B cell (primary cell): ENCODE measurements around the gene PNMA8B. TPM values are rescaled to one million over a fixed set of nuclear protein-coding genes. Genes with fewer than 3 reads are reported as not detected.

Experiments used
- ATAC-seq: fragments of 200-7000 bp; cut with Tn5 transposase; one replicate; pipeline ENCODE4 v1.10.0; 2021; ENCODE audit warnings: low read depth, mild to moderate bottlenecking, moderate number of reproducible peaks, moderate library complexity
- CTCF ChIA-PET: fragments of 350-600 bp; sonication (Branson Sonifier 250); formaldehyde crosslinking; loops from one replicate; lab custom pipeline; 2021; ENCODE audit warnings: antibody characterized with exemption, inconsistent platforms; lab: Charles Lee
- POLR2A ChIA-PET: fragments of 350-600 bp; sonication (Branson Sonifier 250); formaldehyde crosslinking; loops from one replicate; lab custom pipeline; 2021; ENCODE audit warnings: antibody characterized with exemption; lab: Charles Lee
- DNase-seq: peaks from one replicate; pipeline ENCODE4 v3.0.0; 2013
- H2AFZ ChIP-seq: 2 replicates; pipeline ENCODE4 v1.6.1; 2012; ENCODE audit warnings: mild to moderate bottlenecking, low read depth, low read length; ENCODE audit not compliant: insufficient read depth, poor library complexity, severe bottlenecking
- H3K27ac ChIP-seq, 2 donors: 1 replicate in 1 of 2; 2 replicates in 1 of 2; pipeline ENCODE4 v1.5.1; 2012 to 2013; ENCODE audit warnings: low read length in 2 of 2, mild to moderate bottlenecking in 2 of 2, moderate library complexity in 1 of 2
- H3K27me3 ChIP-seq, 4 experiments: fragments of 200-600 bp in 1 of 4; sonication (generic) in 1 of 4; replicated peaks in 1 of 4; 1 replicate in 2 of 4; 2 replicates in 2 of 4; pipeline versions ENCODE4 v1.6.1 to v1.7.0; 2013 to 2016; ENCODE audit warnings: low read length in 3 of 4, mild to moderate bottlenecking in 2 of 4, mixed read lengths in 1 of 4, moderate library complexity in 1 of 4; ENCODE audit not compliant: insufficient read depth in 4 of 4, control insufficient read depth in 3 of 4; ENCODE audit errors: control extremely low read depth in 1 of 4
- H3K36me3 ChIP-seq, 2 experiments: replicated peaks in 1 of 2; 1 replicate in 1 of 2; 2 replicates in 1 of 2; pipeline versions ENCODE4 v1.6.1 to v1.7.1; 2013; ENCODE audit warnings: low read length in 1 of 2; ENCODE audit not compliant: insufficient read depth in 2 of 2, control insufficient read depth in 1 of 2; ENCODE audit errors: control extremely low read depth in 1 of 2, extremely low read depth in 1 of 2
- H3K4me1 ChIP-seq, 2 donors: fragments of 200-600 bp in 1 of 2; sonication (generic) in 1 of 2; 1 replicate in 1 of 2; 2 replicates in 1 of 2; pipeline versions ENCODE4 v1.5.1 to v1.6.1; 2013 to 2017; ENCODE audit warnings: low read length in 2 of 2; ENCODE audit not compliant: control insufficient read depth in 2 of 2, insufficient read depth in 2 of 2
- H3K4me2 ChIP-seq: replicated peaks from 2 replicates; pipeline ENCODE3; 2012; ENCODE audit warnings: mild to moderate bottlenecking, low read depth, low read length; ENCODE audit not compliant: poor library complexity, severe bottlenecking
- H3K4me3 ChIP-seq, 5 experiments: fragments of 200-600 bp in 1 of 5; sonication (generic) in 1 of 5; 1 replicate in 3 of 5; 2 replicates in 2 of 5; pipeline versions ENCODE4 v1.5.1 to v1.7.0; 2011 to 2016; ENCODE audit warnings: low read length in 4 of 5, mild to moderate bottlenecking in 4 of 5, low read depth in 2 of 5, control low read depth in 1 of 5, moderate library complexity in 1 of 5; ENCODE audit not compliant: insufficient read depth in 1 of 5; ENCODE audit errors: control extremely low read depth in 1 of 5, extremely low read depth in 1 of 5
- H3K79me2 ChIP-seq: fragments of 200-600 bp; sonication (generic); one replicate; pipeline ENCODE4 v1.6.0; 2016; ENCODE audit warnings: low read length; ENCODE audit not compliant: control insufficient read depth, insufficient read depth
- H3K9ac ChIP-seq: fragments of 200-600 bp; sonication (generic); 2 replicates; pipeline ENCODE4 v1.6.1; 2017; ENCODE audit warnings: mild to moderate bottlenecking, low read length, moderate library complexity
- H3K9me3 ChIP-seq, 3 donors: one replicate each; pipeline versions ENCODE4 v1.6.1 to v1.7.1; 2013; ENCODE audit warnings: low read length in 2 of 3; ENCODE audit not compliant: control insufficient read depth in 2 of 3, insufficient read depth in 1 of 3; ENCODE audit errors: control extremely low read depth in 1 of 3
- H4K20me1 ChIP-seq: 2 replicates; pipeline ENCODE4 v1.6.0; 2012; ENCODE audit warnings: mild to moderate bottlenecking, low read length; ENCODE audit not compliant: insufficient read depth, control insufficient read depth, poor library complexity, severe bottlenecking
- H3K27ac Mint-ChIP-seq: one replicate; pipeline ENCODE4 v1.8.0; 2021; ENCODE audit warnings: mixed read lengths
- H3K27me3 Mint-ChIP-seq: one replicate; pipeline ENCODE4 v1.8.0; 2021; ENCODE audit warnings: mixed read lengths
- H3K4me1 Mint-ChIP-seq: one replicate; pipeline ENCODE4 v1.8.0; 2021; ENCODE audit warnings: mixed read lengths
- H3K4me3 Mint-ChIP-seq: one replicate; pipeline ENCODE4 v1.8.0; 2021; ENCODE audit warnings: mixed read lengths
- H3K9me3 Mint-ChIP-seq: one replicate; pipeline ENCODE4 v1.8.0; 2022; ENCODE audit warnings: mixed read lengths; ENCODE audit not compliant: insufficient read depth
- EZH2 ChIP-seq: IDR thresholded peaks from 2 replicates; pipeline ENCODE4 v1.6.1; 2012; ENCODE audit warnings: borderline replicate concordance, low read depth, mild to moderate bottlenecking, moderate library complexity, low read length; ENCODE audit not compliant: insufficient read depth, poor library complexity, severe bottlenecking
- WGBS: methylation state at CpG from one replicate; pipeline ENCODE4 v1.1.5; 2013; ENCODE audit warnings: missing lambda C conversion rate; ENCODE audit not compliant: insufficient coverage; 5-methylcytosine and 5-hydroxymethylcytosine counted together
- intact Hi-C: fragments of 100-400 bp; cut with micrococcal nuclease; formaldehyde crosslinking; loops from one replicate; pipeline ENCODE4 v1.10.0; 2022
- polyA plus RNA-seq: library from polyadenylated mRNA; depleted of rRNA; stranded (reverse); fragments of >200 nt; gene quantifications from 2 replicates; pipeline ENCODE4 v1.2.3, GENCODE V29; 2012
- total RNA-seq, 2 donors: library from RNA; stranded (reverse); fragments of 120-200 nt in 1 of 2; gene quantifications; 1 replicate in 1 of 2; 2 replicates in 1 of 2; pipeline versions ENCODE4 v1.2.3 to v1.2.4, GENCODE V29; 2013 to 2022
- TF ChIP-seq, protein P1 (sequence below): fragments of 200-600 bp; IDR thresholded peaks from one replicate; pipeline ENCODE4 v1.8.0; 2022; ENCODE audit warnings: antibody characterized with exemption, mild to moderate bottlenecking

Gene PNMA8B
- total and polyA plus RNA-seq, 2 donors (not counting 1 experiment from before 2014, with no cell fraction given), result 0.10 to 0.32 TPM

DNA sequence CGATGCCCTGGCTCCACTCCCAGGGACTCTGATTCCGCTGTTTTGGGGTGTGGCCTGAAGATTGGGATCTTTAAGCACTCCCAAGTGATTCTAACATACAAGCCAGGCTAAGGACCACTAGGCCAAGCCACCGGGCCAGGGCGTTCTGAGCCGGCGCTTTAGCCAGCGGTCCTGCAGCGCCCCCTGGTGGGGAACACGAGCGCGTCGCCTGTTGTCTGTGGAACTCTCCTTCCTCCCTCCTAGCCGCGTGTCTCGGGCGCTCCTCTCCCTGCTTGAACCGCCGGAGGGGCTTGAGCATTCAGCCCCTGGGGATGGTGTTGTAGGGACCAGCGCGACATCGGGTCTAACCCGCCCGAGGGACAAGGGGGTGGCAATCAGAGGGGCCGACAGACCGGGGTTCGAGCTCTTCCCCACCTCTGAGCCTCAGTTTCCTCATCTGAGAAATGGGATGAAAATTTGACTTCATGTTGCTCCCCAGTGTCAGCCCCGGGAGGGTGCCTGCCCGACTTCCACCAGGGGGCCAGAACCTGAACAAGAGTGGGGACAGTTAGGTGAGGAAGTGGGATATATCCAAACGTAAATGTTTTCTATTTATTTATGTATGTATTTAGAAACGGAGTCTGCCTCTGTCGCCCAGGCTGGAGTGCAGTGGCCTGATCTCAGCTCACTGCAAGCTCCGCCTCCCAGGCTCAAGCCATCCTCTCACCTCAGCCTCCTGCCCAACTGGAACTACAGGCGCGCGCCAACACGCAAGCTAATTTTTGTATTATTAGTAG, 18.0 kb upstream of the PNMA8B start:
- H3K4me2 ChIP-seq, result no peak overlapping the region
- TF ChIP-seq, protein P1, sequence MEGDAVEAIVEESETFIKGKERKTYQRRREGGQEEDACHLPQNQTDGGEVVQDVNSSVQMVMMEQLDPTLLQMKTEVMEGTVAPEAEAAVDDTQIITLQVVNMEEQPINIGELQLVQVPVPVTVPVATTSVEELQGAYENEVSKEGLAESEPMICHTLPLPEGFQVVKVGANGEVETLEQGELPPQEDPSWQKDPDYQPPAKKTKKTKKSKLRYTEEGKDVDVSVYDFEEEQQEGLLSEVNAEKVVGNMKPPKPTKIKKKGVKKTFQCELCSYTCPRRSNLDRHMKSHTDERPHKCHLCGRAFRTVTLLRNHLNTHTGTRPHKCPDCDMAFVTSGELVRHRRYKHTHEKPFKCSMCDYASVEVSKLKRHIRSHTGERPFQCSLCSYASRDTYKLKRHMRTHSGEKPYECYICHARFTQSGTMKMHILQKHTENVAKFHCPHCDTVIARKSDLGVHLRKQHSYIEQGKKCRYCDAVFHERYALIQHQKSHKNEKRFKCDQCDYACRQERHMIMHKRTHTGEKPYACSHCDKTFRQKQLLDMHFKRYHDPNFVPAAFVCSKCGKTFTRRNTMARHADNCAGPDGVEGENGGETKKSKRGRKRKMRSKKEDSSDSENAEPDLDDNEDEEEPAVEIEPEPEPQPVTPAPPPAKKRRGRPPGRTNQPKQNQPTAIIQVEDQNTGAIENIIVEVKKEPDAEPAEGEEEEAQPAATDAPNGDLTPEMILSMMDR, result peak; percentile 96
- no peak for TF ChIP-seq EZH2
- Mint-ChIP-seq H3K4me1 (peaks cover 4% of the 10 kb centered on the region), H3K27me3 (peaks cover 37% of the 10 kb centered on the region), H3K9me3 (no peaks in the 10 kb centered on the region), H3K4me3 (no peak overlapping the region), H3K27ac (no peak overlapping the region)
- intact Hi-C loops, result loop anchor here (1.0 to 2.0 kb wide), 2 partner anchors 111 to 118 kb away; no protein-coding TSS in a partner anchor
- H3K36me3 ChIP-seq, result no peaks in the 10 kb centered on the region
- ATAC-seq (peak; percentile 63), DNase-seq (peak; percentile 68)
- peaks cover 0 to 5% (median 0%) of the 10 kb centered on the region in 3 donors for H3K9me3 ChIP-seq
- no peak overlapping the region for H3K9ac ChIP-seq
- H3K79me2 ChIP-seq, result no peaks in the 10 kb centered on the region
- CTCF ChIA-PET, result interaction anchor here (0.6 to 2.8 kb wide), 12 partner anchors 7 to 1351 kb away, joined by 3 to 12 read pairs (median 3); no protein-coding TSS in a partner anchor
- WGBS, result 15% methylated on average over 19 of the region's 36 CpGs
- H4K20me1 ChIP-seq, result no peaks in the 10 kb centered on the region
- no peak overlapping the region for H3K4me3 ChIP-seq
- H3K4me1 ChIP-seq, result no peaks in the 10 kb centered on the region
- POLR2A ChIA-PET, result no interaction called here
- peaks cover 0 to 30% (median 1%) of the 10 kb centered on the region in 4 experiments for H3K27me3 ChIP-seq
- no peak overlapping the region for H3K27ac ChIP-seq
- H2AFZ ChIP-seq, result peak overlapping the region; percentile 20

DNA sequence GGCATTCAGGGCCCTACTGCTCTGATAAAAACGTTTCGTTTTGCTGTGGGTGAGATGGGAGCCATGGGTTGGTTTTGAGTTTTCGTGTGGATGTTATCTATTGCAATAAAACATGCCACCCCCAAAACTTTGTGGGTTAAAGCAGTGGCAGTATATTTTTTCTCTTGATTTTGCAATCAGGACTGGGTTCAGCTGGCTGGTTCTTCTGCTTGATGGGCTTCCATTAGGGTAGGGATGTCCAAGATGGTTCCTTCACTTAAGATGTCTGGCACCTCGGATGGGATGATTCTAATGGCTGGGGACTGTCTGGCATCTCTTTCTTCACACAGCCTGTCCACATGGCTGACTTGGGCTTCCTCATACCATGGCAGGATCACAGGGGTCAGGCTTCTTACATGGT, 15.6 kb upstream of the PNMA8B start:
- H4K20me1 ChIP-seq, result no peaks in the 10 kb centered on the region
- intact Hi-C loops, result no loop called here
- DNase-seq (no peak), ATAC-seq (no peak)
- H3K4me2 ChIP-seq, result no peak overlapping the region
- Mint-ChIP-seq H3K4me1 (peaks cover 4% of the 10 kb centered on the region), H3K27ac (no peak overlapping the region), H3K9me3 (no peaks in the 10 kb centered on the region), H3K27me3 (peaks cover 47% of the 10 kb centered on the region), H3K4me3 (no peak overlapping the region)
- H2AFZ ChIP-seq, result no peak overlapping the region
- no peak overlapping the region for H3K27ac ChIP-seq
- 71% methylated on average over 1 of the region's 4 CpGs for WGBS
- TF ChIP-seq, protein P1, result no peak
- TF ChIP-seq EZH2, result no peak
- peaks cover 0 to 5% (median 0%) of the 10 kb centered on the region in 3 donors for H3K9me3 ChIP-seq
- no peaks in the 10 kb centered on the region for H3K79me2 ChIP-seq
- CTCF ChIA-PET, result interaction anchor here (1.0 kb wide), 1 partner anchor 9 kb away, joined by 3 read pairs; no protein-coding TSS in a partner anchor
- H3K27me3 ChIP-seq, result peaks cover 0 to 30% (median 1%) of the 10 kb centered on the region in 4 experiments
- POLR2A ChIA-PET, result no interaction called here
- H3K4me1 ChIP-seq, result no peaks in the 10 kb centered on the region
- no peaks in the 10 kb centered on the region for H3K36me3 ChIP-seq
- H3K4me3 ChIP-seq, result no peak overlapping the region
- H3K9ac ChIP-seq, result no peak overlapping the region
